ENCODE measurements around the gene DUOXA2.

- TF ChIP-seq EZH2 (IDR thresholded peaks at IDR 0.05; ENCODE audit: insufficient read depth, poor library complexity, severe bottlenecking) (no peak), EZH2phosphoT487 (IDR thresholded peaks at IDR 0.05; ENCODE audit: insufficient read depth, low read depth) (no peak)
These were observed 25.0 kb downstream of the DUOXA2 start for GRCh38 chr15:45138814-45139765.

All from GM23248 (cell line).